Suprapubic skin (tissue), 3 donors: ENCODE data around the gene SULF2.

Source experiments
- CTCF ChIP-seq, 2 donors: fragments of 200-600 bp in 1 of 2; fragments of 450-650 bp in 1 of 2; sonication (generic) in 1 of 2; IDR thresholded peaks; one replicate each; pipeline ENCODE4 v1.5.1; 2016 to 2019; ENCODE audit warnings: antibody characterized with exemption in 2 of 2, mild to moderate bottlenecking in 1 of 2, moderate library complexity in 1 of 2
- EP300 ChIP-seq: sonication (generic); formaldehyde crosslinking; IDR thresholded peaks from one replicate; pipeline ENCODE4 v1.6.1; 2017; ENCODE audit warnings: antibody characterized with exemption
- POLR2A ChIP-seq, 2 donors: fragments of 450-650 bp; IDR thresholded peaks; one replicate each; pipeline ENCODE4 v1.6.1; 2017; ENCODE audit warnings: antibody characterized with exemption in 2 of 2, mild to moderate bottlenecking in 2 of 2, moderate library complexity in 2 of 2

DNA sequence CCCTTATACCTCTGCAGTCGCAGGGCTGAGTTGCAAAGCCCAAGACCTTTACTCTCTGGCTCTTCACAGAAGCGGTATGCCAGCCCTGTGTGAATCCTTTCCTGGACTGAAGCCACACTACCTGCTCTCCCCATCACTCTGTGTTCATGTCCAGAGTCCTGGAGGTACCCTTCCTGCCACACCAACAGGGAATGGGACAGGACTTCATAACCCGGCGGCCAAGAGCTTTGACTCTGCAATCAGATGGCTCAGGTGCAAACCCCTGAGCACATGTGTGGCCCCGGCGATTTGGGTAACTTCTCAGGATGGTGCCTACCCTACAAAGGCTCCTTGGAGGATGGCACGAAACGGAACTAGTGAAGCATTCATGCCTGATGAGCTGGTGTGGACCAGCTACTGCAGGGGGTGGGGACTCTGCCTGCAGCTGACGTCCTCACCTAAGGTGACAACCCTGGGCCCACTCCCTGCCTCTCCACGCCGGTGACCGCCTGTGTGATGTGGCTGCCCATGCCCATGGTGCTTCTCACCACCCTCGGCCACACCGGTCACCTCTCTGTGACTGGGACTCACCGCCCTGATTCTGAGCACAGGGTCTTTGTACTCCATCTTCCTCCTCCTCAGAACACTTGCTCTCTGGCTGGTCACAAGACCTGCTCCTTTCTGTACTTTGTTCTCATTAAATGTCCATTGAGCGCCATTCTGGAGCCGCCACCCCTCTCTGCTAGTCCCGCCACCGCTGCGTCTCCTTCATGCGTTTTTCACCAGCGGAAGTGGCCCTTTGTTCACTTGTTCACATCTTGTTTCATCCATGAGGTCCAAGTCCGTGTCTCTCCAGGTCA lies 116.7 kb downstream of the SULF2 start:
- TF ChIP-seq CTCF (IDR thresholded peaks at IDR 0.05), result no peak
- no peak for TF ChIP-seq POLR2A (IDR thresholded peaks at IDR 0.05)
- TF ChIP-seq EP300, result no peak
